Calu3 (cell line): Measurements from ENCODE around the gene TNNI3. TPM values are rescaled to one million over a fixed set of nuclear protein-coding genes. Genes with fewer than 3 reads are reported as not detected.

Source experiments
- microRNA-seq: library from miRNA; unstranded; fragments of <30 nt; microRNA quantifications from one replicate; pipeline ENCODE4 v1.2.0, GENCODE V29; 2022
- total RNA-seq: library from RNA; stranded (reverse); gene quantifications from 2 replicates; pipeline ENCODE4 v1.2.3, GENCODE V29; 2022

Gene TNNI3
- total RNA-seq, 1 experiment from 2014 or later: 1.3 TPM

Small RNA genes lying within 50 kb of the gene (microRNA-seq; reads per million reads assigned to microRNA genes)
- gene MIR7975: not detected

Other genes starting within 250 kb of the TNNI3 start
- gene NLRP7, start 210.2 kb downstream of the TNNI3 start, total RNA-seq: not detected in 2 replicates
- 100 and 111 TPM in 2 replicates for gene NLRP2, start 191.4 kb downstream of the TNNI3 start, total RNA-seq
- gene GP6, start 119.5 kb downstream of the TNNI3 start, total RNA-seq: 1.3 and 1.9 TPM in 2 replicates
- gene RDH13, start 94.6 kb downstream of the TNNI3 start, total RNA-seq: 50.1 and 54.5 TPM in 2 replicates
- gene EPS8L1, start 81.9 kb downstream of the TNNI3 start, total RNA-seq: 97.3 and 147 TPM in 2 replicates
- gene PPP1R12C, start 40.1 kb downstream of the TNNI3 start, total RNA-seq: 140 and 151 TPM in 2 replicates
- gene TNNT1, start 8.5 kb downstream of the TNNI3 start, total RNA-seq: 48.8 and 53.7 TPM in 2 replicates
- gene DNAAF3, start 8.9 kb upstream of the TNNI3 start, total RNA-seq: 10.3 and 13.1 TPM in 2 replicates
- 0.54 and 0.71 TPM in 2 replicates for gene SYT5, start 22.6 kb upstream of the TNNI3 start, total RNA-seq
- gene PTPRH, start 51.8 kb upstream of the TNNI3 start, total RNA-seq: 34.6 and 43.2 TPM in 2 replicates
- 14.3 and 14.7 TPM in 2 replicates for gene TMEM86B, start 71.0 kb upstream of the TNNI3 start, total RNA-seq
- gene PPP6R1, start 101.3 kb upstream of the TNNI3 start, total RNA-seq: 126 and 132 TPM in 2 replicates
- gene HSPBP1, start 122.4 kb upstream of the TNNI3 start, total RNA-seq: 72.0 and 72.8 TPM in 2 replicates
- 3.4 and 3.8 TPM in 2 replicates for gene BRSK1, start 126.3 kb upstream of the TNNI3 start, total RNA-seq
- gene TMEM150B, start 167.6 kb upstream of the TNNI3 start, total RNA-seq: 0.73 TPM in 1 of 2 replicates, not detected in the other
- gene KMT5C, start 182.1 kb upstream of the TNNI3 start, total RNA-seq: 16.1 and 23.5 TPM in 2 replicates
- gene COX6B2, start 197.0 kb upstream of the TNNI3 start, total RNA-seq: 1.4 and 3.4 TPM in 2 replicates
- not detected in 2 replicates for gene GARIN5B, start 205.5 kb upstream of the TNNI3 start, total RNA-seq
- gene IL11, start 212.7 kb upstream of the TNNI3 start, total RNA-seq: 0.97 and 1.3 TPM in 2 replicates
- gene TMEM190, start 219.1 kb upstream of the TNNI3 start, total RNA-seq: not detected in 2 replicates
- gene TMEM238, start 226.6 kb upstream of the TNNI3 start, total RNA-seq: 38.8 and 49.4 TPM in 2 replicates
- 1,462 and 1,520 TPM in 2 replicates for gene RPL28, start 228.2 kb upstream of the TNNI3 start, total RNA-seq